Neural cell (in vitro differentiated cells): Measurements from ENCODE around the gene ATP10D. TPM values are rescaled to one million over a fixed set of nuclear protein-coding genes. Genes with fewer than 3 reads are reported as not detected.

Experiments
- H2AFZ ChIP-seq: fragments of 200-600, 300-800 bp; sonication (generic), shearing (Covaris generic); 2 replicates; pipeline ENCODE4 v1.6.0; 2014; ENCODE audit warnings: low read depth, mild to moderate bottlenecking, antibody characterized with exemption, low read length, moderate library complexity
- H3F3A ChIP-seq: fragments of 200-600 bp; shearing (Covaris generic); 2 replicates; pipeline ENCODE4 v1.6.1; 2016; ENCODE audit warnings: mild to moderate bottlenecking, moderate library complexity, mixed read lengths, antibody characterized with exemption, low read length; ENCODE audit not compliant: insufficient read depth, poor library complexity, severe bottlenecking
- H3K27ac ChIP-seq: fragments of 200-600, 300-800 bp; sonication (generic), shearing (Covaris generic); 2 replicates; pipeline ENCODE4 v1.5.1; 2014; ENCODE audit warnings: mild to moderate bottlenecking, low read length, moderate library complexity
- H3K27me3 ChIP-seq: fragments of 300-800, 200-600 bp; sonication (generic), shearing (Covaris generic); 2 replicates; pipeline ENCODE4 v1.6.0; 2014; ENCODE audit warnings: mild to moderate bottlenecking, low read depth, low read length, moderate library complexity; ENCODE audit not compliant: insufficient read depth
- H3K36me3 ChIP-seq: fragments of 300-800, 200-600 bp; sonication (generic), shearing (Covaris generic); 2 replicates; pipeline ENCODE4 v1.5.1; 2014; ENCODE audit warnings: mild to moderate bottlenecking, antibody characterized with exemption, low read length, moderate library complexity; ENCODE audit not compliant: insufficient read depth
- H3K4me2 ChIP-seq: fragments of 300-800, 200-600 bp; sonication (generic), shearing (Covaris generic); 2 replicates; pipeline ENCODE4 v1.6.0; 2014; ENCODE audit warnings: mild to moderate bottlenecking, low read length
- H3K4me3 ChIP-seq: fragments of 300-800, 200-600 bp; sonication (generic), shearing (Covaris generic); 2 replicates; pipeline ENCODE4 v1.5.1; 2014; ENCODE audit warnings: mild to moderate bottlenecking, low read length, moderate library complexity
- H3K79me2 ChIP-seq: fragments of 200-600 bp; shearing (Covaris generic); replicated peaks from 2 replicates; pipeline ENCODE4 v1.6.0; 2014; ENCODE audit warnings: mild to moderate bottlenecking, low read length, moderate library complexity; ENCODE audit not compliant: insufficient read depth
- H3K9ac ChIP-seq: fragments of 300-800, 200-600 bp; sonication (generic), shearing (Covaris generic); 2 replicates; pipeline ENCODE4 v1.6.1; 2016; ENCODE audit warnings: mild to moderate bottlenecking, low read length, mixed read lengths
- H3K9me2 ChIP-seq: fragments of 200-600 bp; shearing (Covaris generic); 2 replicates; pipeline ENCODE4 v1.6.1; 2016; ENCODE audit warnings: mild to moderate bottlenecking, low read length, mixed read lengths; ENCODE audit not compliant: insufficient read depth
- H3K9me3 ChIP-seq: fragments of 200-600, 300-800 bp; sonication (generic), shearing (Covaris generic); 2 replicates; pipeline ENCODE4 v1.6.1; 2016; ENCODE audit warnings: mild to moderate bottlenecking, mixed run types, low read length, moderate library complexity, mixed read lengths
- H4K20me1 ChIP-seq: fragments of 200-600 bp; shearing (Covaris generic); 2 replicates; pipeline ENCODE4 v1.6.1; 2016; ENCODE audit warnings: mild to moderate bottlenecking, mixed run types; ENCODE audit not compliant: insufficient read depth
- EZH2 ChIP-seq: fragments of 200-600, 300-800 bp; shearing (Covaris generic), sonication (generic); IDR thresholded peaks from 2 replicates; pipeline ENCODE4 v1.6.1; 2014; ENCODE audit warnings: antibody characterized with exemption, low read length, borderline replicate concordance, mild to moderate bottlenecking; ENCODE audit not compliant: insufficient read depth, poor library complexity, severe bottlenecking
- MXI1 ChIP-seq: fragments of 450-650 bp; conservative IDR thresholded peaks from 2 replicates; pipeline ENCODE4 v1.6.1; 2014; ENCODE audit warnings: antibody characterized with exemption, mild to moderate bottlenecking; ENCODE audit not compliant: poor library complexity, severe bottlenecking
- POLR2AphosphoS5 ChIP-seq: IDR thresholded peaks from 2 replicates; pipeline ENCODE4 v1.6.1; 2012
- RAD21 ChIP-seq: fragments of 450-650 bp; conservative IDR thresholded peaks from 2 replicates; pipeline ENCODE4 v1.6.1; 2014; ENCODE audit warnings: antibody characterized with exemption, mild to moderate bottlenecking, moderate library complexity
- SMC3 ChIP-seq: fragments of 450-650 bp; conservative IDR thresholded peaks from 2 replicates; pipeline ENCODE4 v1.6.1; 2014; ENCODE audit warnings: antibody characterized with exemption, mild to moderate bottlenecking, moderate library complexity; ENCODE audit not compliant: poor library complexity
- polyA plus RNA-seq: library from polyadenylated mRNA; depleted of rRNA; stranded (reverse); fragments of >200 nt; gene quantifications from 2 replicates; pipeline ENCODE4 v1.2.3, GENCODE V29; 2014
- TF ChIP-seq, protein P1 (sequence below): IDR thresholded peaks from 2 replicates; pipeline ENCODE4 v1.6.1; 2012; ENCODE audit warnings: borderline replicate concordance
- TF ChIP-seq, protein P2 (sequence below): fragments of 450-650 bp; IDR thresholded peaks from 2 replicates; pipeline ENCODE4 v1.5.1; 2014; ENCODE audit warnings: antibody characterized with exemption, mild to moderate bottlenecking, moderate library complexity; ENCODE audit not compliant: poor library complexity, severe bottlenecking

The ATP10D gene
- polyA plus RNA-seq, 1 donor from 2014 or later = 4.5 TPM

DNA sequence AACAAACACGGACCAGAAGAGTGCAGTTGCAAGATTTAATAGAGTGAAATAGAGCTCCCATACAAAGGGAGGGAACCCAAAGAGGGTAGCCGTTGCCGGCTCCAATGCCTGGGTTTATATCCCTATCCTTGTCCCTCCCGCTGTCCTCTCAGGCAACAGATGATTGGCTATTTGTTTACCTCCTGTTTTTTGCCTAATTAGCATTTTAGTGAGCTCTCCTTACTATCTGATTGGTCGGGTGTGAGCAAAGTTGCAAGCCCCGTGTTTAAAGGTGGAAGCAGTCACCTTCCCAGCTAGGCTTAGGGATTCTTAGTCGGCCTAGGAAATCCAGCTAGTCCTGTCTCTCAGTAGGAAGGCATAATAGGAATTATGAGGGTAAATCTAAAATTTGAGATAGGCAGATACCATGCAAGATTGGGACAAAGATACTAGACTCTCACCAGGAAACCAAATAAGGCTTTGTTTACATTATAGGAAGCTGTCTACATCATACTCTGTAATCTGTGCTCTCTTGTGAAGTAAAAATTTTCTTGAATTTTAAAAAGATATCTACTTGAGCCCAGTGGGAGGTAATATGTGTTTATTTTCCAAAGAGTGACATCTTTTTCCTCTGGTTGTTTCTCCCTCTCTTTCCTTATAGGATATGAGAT is 65.9 kb downstream of the ATP10D start:
- Histone ChIP-seq H3K36me3 (no peaks in the 10 kb centered on the region), H3K4me2 (no peak overlapping the region), H3K4me3 (no peak overlapping the region), H3K79me2 (no peaks in the 10 kb centered on the region), H4K20me1 (no peaks in the 10 kb centered on the region), H3K27me3 (no peaks in the 10 kb centered on the region), H3K9me2 (no peaks in the 10 kb centered on the region), H3F3A (no peaks in the 10 kb centered on the region), H3K9me3 (no peaks in the 10 kb centered on the region), H3K27ac (no peak overlapping the region), H2AFZ (no peak overlapping the region), H3K9ac (no peak overlapping the region)
- TF ChIP-seq RAD21 = no peak

DNA sequence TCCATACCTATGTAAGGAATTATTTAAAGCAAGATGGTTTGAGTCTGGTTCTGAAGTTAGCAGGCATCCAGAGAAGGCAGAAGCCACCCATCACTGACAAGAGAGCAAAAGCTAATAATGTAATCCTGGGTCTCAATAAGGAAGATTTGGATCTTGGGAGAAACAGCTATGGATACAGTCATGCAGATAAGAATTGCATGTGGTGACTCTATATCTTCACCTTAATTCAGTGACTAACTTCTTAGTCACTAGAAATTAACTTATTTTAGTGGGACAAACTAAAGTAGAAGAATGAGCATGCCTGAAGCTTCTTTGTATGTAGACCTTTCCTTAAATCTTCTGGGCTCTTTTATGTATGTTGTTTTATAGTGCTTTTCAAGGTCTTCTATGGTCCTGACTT is 66.6 kb downstream of the ATP10D start:
- no peaks in the 10 kb centered on the region for H3K9me2 ChIP-seq
- H3K79me2 ChIP-seq = no peaks in the 10 kb centered on the region
- no peak overlapping the region for H3K4me3 ChIP-seq
- H3F3A ChIP-seq = no peaks in the 10 kb centered on the region
- TF ChIP-seq, protein P1, sequence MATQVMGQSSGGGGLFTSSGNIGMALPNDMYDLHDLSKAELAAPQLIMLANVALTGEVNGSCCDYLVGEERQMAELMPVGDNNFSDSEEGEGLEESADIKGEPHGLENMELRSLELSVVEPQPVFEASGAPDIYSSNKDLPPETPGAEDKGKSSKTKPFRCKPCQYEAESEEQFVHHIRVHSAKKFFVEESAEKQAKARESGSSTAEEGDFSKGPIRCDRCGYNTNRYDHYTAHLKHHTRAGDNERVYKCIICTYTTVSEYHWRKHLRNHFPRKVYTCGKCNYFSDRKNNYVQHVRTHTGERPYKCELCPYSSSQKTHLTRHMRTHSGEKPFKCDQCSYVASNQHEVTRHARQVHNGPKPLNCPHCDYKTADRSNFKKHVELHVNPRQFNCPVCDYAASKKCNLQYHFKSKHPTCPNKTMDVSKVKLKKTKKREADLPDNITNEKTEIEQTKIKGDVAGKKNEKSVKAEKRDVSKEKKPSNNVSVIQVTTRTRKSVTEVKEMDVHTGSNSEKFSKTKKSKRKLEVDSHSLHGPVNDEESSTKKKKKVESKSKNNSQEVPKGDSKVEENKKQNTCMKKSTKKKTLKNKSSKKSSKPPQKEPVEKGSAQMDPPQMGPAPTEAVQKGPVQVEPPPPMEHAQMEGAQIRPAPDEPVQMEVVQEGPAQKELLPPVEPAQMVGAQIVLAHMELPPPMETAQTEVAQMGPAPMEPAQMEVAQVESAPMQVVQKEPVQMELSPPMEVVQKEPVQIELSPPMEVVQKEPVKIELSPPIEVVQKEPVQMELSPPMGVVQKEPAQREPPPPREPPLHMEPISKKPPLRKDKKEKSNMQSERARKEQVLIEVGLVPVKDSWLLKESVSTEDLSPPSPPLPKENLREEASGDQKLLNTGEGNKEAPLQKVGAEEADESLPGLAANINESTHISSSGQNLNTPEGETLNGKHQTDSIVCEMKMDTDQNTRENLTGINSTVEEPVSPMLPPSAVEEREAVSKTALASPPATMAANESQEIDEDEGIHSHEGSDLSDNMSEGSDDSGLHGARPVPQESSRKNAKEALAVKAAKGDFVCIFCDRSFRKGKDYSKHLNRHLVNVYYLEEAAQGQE = no peak
- TF ChIP-seq POLR2AphosphoS5 = no peak
- no peak for TF ChIP-seq SMC3
- TF ChIP-seq, protein P2, sequence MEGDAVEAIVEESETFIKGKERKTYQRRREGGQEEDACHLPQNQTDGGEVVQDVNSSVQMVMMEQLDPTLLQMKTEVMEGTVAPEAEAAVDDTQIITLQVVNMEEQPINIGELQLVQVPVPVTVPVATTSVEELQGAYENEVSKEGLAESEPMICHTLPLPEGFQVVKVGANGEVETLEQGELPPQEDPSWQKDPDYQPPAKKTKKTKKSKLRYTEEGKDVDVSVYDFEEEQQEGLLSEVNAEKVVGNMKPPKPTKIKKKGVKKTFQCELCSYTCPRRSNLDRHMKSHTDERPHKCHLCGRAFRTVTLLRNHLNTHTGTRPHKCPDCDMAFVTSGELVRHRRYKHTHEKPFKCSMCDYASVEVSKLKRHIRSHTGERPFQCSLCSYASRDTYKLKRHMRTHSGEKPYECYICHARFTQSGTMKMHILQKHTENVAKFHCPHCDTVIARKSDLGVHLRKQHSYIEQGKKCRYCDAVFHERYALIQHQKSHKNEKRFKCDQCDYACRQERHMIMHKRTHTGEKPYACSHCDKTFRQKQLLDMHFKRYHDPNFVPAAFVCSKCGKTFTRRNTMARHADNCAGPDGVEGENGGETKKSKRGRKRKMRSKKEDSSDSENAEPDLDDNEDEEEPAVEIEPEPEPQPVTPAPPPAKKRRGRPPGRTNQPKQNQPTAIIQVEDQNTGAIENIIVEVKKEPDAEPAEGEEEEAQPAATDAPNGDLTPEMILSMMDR = no peak
- no peak for TF ChIP-seq EZH2
- TF ChIP-seq MXI1 = no peak
- no peak for TF ChIP-seq RAD21
- no peak overlapping the region for H3K27ac ChIP-seq
- no peaks in the 10 kb centered on the region for H3K9me3 ChIP-seq
- H3K9ac ChIP-seq = no peak overlapping the region
- H3K4me2 ChIP-seq = no peak overlapping the region
- H4K20me1 ChIP-seq = no peaks in the 10 kb centered on the region
- no peak overlapping the region for H2AFZ ChIP-seq
- H3K27me3 ChIP-seq = no peaks in the 10 kb centered on the region
- no peaks in the 10 kb centered on the region for H3K36me3 ChIP-seq
